ENCODE data around the gene CEP72. TPM values are rescaled to one million over a fixed set of nuclear protein-coding genes. Genes with fewer than 3 reads are reported as not detected.
A peak's percentile ranks its signal among the peaks of the same experiment; 100 is the strongest.
"Not testable (repeated sequence)": the region's sequence is repeated elsewhere in the genome, so short reads cannot be mapped to it uniquely, and the experiment has no call there.

Gene CEP72
- total RNA-seq, 1 donor from 2014 or later, result 27.8 TPM

DNA sequence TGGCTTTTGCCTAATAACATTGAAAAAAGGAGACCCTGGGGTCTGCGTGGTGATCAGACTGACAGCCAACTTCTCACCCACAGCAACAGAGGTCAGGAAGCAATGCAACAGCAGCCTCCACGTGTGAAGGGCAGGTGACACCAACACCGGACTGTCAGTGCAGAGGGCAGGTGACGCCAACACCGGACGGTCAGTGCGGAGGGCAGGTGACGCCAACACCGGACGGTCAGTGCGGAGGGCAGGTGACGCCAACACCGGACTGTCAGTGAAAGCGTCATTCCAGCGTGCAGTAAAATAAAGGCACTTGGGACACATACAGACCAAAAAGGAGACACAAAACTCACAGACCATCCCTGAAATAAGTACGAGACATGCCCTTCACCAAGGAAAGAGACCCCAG, 37.2 kb upstream of the CEP72 start:
- Mint-ChIP-seq H3K27me3 (peaks cover 25% of the 10 kb centered on the region), H3K36me3 (no peaks in the 10 kb centered on the region), H3K4me3 (no peak overlapping the region), H3K27ac (no peak overlapping the region), H3K9me3 (peaks cover 10% of the 10 kb centered on the region), H3K4me1 (ENCODE audit: unreplicated experiment) (peaks cover 6% of the 10 kb centered on the region)
- DNase-seq (ENCODE audit: extremely low spot score, unreplicated experiment), result peak; percentile 44
- TF ChIP-seq, protein P1, sequence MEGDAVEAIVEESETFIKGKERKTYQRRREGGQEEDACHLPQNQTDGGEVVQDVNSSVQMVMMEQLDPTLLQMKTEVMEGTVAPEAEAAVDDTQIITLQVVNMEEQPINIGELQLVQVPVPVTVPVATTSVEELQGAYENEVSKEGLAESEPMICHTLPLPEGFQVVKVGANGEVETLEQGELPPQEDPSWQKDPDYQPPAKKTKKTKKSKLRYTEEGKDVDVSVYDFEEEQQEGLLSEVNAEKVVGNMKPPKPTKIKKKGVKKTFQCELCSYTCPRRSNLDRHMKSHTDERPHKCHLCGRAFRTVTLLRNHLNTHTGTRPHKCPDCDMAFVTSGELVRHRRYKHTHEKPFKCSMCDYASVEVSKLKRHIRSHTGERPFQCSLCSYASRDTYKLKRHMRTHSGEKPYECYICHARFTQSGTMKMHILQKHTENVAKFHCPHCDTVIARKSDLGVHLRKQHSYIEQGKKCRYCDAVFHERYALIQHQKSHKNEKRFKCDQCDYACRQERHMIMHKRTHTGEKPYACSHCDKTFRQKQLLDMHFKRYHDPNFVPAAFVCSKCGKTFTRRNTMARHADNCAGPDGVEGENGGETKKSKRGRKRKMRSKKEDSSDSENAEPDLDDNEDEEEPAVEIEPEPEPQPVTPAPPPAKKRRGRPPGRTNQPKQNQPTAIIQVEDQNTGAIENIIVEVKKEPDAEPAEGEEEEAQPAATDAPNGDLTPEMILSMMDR (conservative IDR thresholded peaks at IDR 0.05), result no peak

DNA sequence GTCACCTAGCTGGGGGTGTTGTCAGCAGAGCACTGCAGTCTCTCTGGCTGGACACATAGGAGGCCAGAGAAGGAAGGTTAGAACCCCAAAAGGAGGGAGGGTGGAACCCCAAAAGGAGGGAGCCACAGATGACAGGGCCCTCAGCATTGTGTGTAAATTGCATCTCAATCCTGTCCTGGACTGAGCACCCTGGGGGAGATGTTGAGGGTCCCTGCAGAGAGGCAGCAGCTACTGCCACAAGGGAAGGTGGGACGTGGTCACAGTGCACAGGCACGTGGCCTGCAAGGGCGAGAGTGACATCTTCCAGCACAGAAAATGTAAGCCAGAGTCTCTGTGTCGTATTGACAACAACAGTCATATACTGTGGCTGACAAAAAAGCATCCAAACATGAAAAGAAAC, 36.5 kb upstream of the CEP72 start:
- TF ChIP-seq, protein P1 (conservative IDR thresholded peaks at IDR 0.05), result no peak
- H3K9me3 Mint-ChIP-seq, result peaks cover 10% of the 10 kb centered on the region
- H3K4me3 Mint-ChIP-seq, result no peak overlapping the region
- peaks cover 32% of the 10 kb centered on the region for H3K27me3 Mint-ChIP-seq
- H3K4me1 Mint-ChIP-seq (ENCODE audit: unreplicated experiment), result peaks cover 6% of the 10 kb centered on the region
- DNase-seq (ENCODE audit: extremely low spot score, unreplicated experiment), result peak; percentile 60
- H3K36me3 Mint-ChIP-seq, result no peaks in the 10 kb centered on the region
- no peak overlapping the region for H3K27ac Mint-ChIP-seq

DNA sequence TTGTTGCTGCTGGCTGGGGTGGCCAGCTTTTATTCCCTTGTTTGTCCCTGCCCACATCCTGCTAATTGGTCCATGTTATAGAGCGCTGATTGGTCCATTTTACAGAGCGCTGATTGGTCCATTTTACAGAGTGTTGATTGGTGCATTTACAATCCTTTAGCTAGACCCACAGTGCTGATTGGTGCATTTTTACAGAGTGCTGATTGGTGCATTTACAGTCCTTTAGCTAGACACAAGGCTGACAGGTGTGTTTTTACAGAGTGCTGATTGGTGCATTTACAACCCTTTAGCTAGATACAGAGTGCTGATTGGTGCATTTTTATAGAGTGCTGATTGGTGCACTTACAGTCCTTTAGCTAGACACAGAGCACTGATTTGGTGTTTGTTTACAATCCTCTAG, 34.9 kb upstream of the CEP72 start:
- peaks cover 45% of the 10 kb centered on the region for H3K27me3 Mint-ChIP-seq
- not testable (repeated sequence) for H3K9me3 Mint-ChIP-seq

DNA sequence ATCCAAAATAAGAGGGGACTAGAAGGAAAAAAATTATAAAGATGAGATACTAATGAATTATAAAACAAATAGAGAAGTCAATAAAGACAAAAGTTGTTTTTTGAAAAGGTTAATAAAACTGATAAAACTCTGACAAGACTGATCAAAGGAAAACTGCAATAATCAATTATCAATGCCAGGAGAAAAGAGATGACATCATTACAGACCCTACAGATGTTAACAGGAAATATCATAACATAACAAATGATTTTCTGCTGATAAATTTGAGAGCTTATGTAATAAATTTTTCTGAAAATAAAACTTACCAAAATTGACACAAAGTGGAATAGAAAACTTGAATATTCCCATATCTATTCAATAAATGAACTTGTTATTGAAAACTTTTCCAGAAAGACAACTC, 34.3 kb upstream of the CEP72 start:
- TF ChIP-seq, protein P1 (conservative IDR thresholded peaks at IDR 0.05), result no peak
- peaks cover 10% of the 10 kb centered on the region for H3K9me3 Mint-ChIP-seq
- no peaks in the 10 kb centered on the region for H3K36me3 Mint-ChIP-seq
- no peak overlapping the region for H3K27ac Mint-ChIP-seq
- no peak for DNase-seq (ENCODE audit: extremely low spot score, unreplicated experiment)
- H3K4me3 Mint-ChIP-seq, result no peak overlapping the region
- H3K27me3 Mint-ChIP-seq, result peaks cover 51% of the 10 kb centered on the region
- H3K4me1 Mint-ChIP-seq (ENCODE audit: unreplicated experiment), result peaks cover under 1% of the 10 kb centered on the region

More for the DNA sequence above, 34.9 kb upstream of the CEP72 start:
- H3K4me1 Mint-ChIP-seq (ENCODE audit: unreplicated experiment); H3K27ac Mint-ChIP-seq; H3K36me3 Mint-ChIP-seq; DNase-seq (ENCODE audit: extremely low spot score, unreplicated experiment); H3K4me3 Mint-ChIP-seq: not testable (repeated sequence)

DNA sequence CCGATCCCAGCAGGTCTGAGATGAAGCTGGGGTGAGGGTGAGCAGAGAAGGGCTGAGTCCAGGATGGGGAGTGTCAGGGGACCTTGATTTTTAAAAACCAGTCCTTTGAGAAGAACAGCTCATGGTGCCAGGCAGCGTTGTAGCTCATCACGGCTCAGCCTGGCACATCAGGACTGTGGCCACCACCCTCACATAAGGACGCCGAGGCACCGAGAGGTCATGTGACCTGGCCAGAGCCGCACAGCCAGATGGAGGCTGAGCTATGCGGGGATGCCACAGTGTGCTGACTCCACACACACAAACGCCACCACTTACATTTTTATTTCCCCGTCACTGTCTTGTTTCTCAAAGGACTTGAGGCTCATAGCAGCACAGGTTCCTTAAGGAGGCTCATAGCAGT, 32.9 kb upstream of the CEP72 start:
- H3K36me3 Mint-ChIP-seq, result no peaks in the 10 kb centered on the region
- TF ChIP-seq, protein P1 (conservative IDR thresholded peaks at IDR 0.05), result no peak
- no peaks in the 10 kb centered on the region for H3K4me1 Mint-ChIP-seq (ENCODE audit: unreplicated experiment)
- H3K9me3 Mint-ChIP-seq, result peaks cover 10% of the 10 kb centered on the region
- no peak overlapping the region for H3K27ac Mint-ChIP-seq
- peak; percentile 20 for DNase-seq (ENCODE audit: extremely low spot score, unreplicated experiment)
- peaks cover 53% of the 10 kb centered on the region for H3K27me3 Mint-ChIP-seq
- H3K4me3 Mint-ChIP-seq, result no peak overlapping the region

DNA sequence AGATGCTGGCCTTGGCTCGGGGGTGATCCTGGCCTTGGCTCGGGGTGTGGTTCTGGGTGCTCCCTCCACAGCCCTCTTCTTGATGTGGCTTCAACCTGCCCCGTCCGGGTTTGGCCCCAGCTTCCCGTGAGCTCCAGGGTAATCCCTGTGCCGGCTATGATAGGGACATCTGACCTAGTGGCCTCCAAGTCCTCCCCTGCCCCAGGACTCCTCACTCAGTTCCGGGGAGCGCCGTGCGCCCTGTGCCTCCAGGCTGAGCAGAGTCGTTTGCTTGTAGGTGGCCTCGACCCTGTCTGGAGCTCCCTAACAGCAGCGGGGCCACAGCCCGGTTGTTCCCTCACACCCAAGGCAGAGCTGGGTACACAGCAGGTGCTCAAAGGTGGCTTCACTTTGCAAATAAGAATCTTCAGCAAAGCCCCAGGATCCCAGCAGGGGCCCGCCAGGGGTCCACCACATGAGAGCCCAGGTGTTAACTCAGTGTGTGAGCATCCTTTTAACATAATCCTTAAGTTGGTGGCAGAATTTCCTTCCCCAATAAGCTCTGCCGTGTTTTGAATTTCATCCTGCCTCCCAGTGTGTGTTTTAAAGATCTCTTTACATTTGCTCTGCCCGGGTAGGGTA, 32.3 kb upstream of the CEP72 start:
- TF ChIP-seq, protein P1 (conservative IDR thresholded peaks at IDR 0.05), result no peak
- DNase-seq (ENCODE audit: extremely low spot score, unreplicated experiment), result peak; percentile 65
- Mint-ChIP-seq H3K9me3 (peaks cover 10% of the 10 kb centered on the region), H3K27me3 (peaks cover 53% of the 10 kb centered on the region), H3K4me1 (ENCODE audit: unreplicated experiment) (no peaks in the 10 kb centered on the region), H3K36me3 (no peaks in the 10 kb centered on the region), H3K27ac (no peak overlapping the region), H3K4me3 (no peak overlapping the region)
